Measurements from ENCODE around the gene MED13.

The MED13 gene, protein sequence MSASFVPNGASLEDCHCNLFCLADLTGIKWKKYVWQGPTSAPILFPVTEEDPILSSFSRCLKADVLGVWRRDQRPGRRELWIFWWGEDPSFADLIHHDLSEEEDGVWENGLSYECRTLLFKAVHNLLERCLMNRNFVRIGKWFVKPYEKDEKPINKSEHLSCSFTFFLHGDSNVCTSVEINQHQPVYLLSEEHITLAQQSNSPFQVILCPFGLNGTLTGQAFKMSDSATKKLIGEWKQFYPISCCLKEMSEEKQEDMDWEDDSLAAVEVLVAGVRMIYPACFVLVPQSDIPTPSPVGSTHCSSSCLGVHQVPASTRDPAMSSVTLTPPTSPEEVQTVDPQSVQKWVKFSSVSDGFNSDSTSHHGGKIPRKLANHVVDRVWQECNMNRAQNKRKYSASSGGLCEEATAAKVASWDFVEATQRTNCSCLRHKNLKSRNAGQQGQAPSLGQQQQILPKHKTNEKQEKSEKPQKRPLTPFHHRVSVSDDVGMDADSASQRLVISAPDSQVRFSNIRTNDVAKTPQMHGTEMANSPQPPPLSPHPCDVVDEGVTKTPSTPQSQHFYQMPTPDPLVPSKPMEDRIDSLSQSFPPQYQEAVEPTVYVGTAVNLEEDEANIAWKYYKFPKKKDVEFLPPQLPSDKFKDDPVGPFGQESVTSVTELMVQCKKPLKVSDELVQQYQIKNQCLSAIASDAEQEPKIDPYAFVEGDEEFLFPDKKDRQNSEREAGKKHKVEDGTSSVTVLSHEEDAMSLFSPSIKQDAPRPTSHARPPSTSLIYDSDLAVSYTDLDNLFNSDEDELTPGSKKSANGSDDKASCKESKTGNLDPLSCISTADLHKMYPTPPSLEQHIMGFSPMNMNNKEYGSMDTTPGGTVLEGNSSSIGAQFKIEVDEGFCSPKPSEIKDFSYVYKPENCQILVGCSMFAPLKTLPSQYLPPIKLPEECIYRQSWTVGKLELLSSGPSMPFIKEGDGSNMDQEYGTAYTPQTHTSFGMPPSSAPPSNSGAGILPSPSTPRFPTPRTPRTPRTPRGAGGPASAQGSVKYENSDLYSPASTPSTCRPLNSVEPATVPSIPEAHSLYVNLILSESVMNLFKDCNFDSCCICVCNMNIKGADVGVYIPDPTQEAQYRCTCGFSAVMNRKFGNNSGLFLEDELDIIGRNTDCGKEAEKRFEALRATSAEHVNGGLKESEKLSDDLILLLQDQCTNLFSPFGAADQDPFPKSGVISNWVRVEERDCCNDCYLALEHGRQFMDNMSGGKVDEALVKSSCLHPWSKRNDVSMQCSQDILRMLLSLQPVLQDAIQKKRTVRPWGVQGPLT (N-terminal part only)

GRCh38 chr17:62064791-62065563 lies at the start of gene MED13:
Gene MED13, minus strand, starts transcription at chr17:62065278. Its CDS starts 73 bp downstream, at chr17:62065205.
- DNase-seq (ENCODE audit: low spot score) = peak; percentile 14

GRCh38 chr17:62112229-62112628 lies 47.2 kb upstream of the MED13 start:
- DNase-seq (ENCODE audit: low spot score) = no peak

- DNase-seq (ENCODE audit: low spot score) = no peak
These were observed 46.6 kb upstream of the MED13 start for GRCh38 chr17:62111562-62112171.

DNA sequence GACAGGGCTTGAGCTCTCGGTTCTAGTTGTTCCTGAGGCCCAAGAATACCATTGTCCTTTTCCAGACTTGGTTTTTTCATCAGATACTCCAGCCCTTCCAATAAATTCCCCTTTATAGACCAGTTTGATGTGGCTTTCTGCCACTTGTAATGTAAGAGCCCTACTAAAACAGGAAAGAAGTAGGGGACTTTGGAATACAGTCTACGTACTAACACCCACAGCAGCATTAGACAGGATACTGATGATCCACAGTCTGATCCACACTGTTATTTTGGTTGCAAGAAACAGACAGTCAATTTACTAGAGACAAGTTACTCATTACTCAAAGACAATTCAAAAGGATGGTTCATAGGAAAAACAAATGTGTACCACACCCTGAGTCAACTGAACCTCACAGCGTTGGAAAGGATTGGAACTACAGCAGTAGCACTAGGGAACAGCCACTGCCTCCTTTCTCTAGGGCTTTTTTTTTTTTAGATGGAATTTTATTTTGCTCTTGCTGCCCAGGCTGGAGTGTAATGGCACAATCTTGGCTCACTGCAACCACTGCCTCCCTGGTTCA lies 45.9 kb upstream of the MED13 start:
- DNase-seq (ENCODE audit: low spot score) = no peak

DNA sequence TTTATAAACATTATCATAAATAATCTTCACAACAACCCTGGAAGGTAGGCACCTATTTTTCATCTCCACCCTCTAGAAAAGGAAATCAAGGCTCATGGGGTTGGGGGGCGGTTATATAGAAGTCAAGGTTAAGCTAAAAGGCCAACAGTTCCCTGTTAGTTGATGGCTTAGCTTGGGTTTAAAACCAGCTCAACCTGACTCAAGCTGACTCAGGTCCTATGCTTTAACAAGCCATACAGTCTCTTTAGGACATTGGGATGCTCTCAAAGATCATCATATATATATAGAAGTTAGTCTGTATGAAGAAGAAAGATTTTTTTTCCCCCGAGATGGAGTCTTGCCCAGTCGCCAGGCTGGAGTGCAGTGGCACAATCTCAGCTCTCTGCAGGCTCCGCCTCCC lies 44.8 kb upstream of the MED13 start:
- DNase-seq (ENCODE audit: low spot score) = no peak

GRCh38 chr17:62109378-62109902 lies 44.4 kb upstream of the MED13 start:
- DNase-seq (ENCODE audit: low spot score) = peak; percentile 56

DNA sequence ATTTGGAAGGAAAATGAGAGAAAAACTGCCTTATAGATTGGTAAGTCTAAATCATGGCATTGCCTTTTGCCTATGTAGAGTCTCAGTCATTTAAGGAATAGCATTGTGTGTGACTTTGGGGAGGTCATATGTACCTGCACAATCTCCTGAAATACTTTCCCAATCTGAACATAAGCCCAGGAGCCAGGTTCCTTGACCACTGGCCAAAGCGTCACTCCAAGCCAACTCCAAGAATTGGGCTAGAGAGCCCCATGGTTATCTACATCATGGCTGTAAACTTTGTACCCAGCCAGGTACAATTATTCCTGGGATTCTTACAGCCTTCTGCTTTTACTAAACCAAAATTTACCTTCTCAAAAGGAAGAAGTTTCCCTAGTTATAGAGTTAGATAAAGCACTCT lies 40.8 kb upstream of the MED13 start:
- no peak for DNase-seq (ENCODE audit: low spot score)

- DNase-seq (ENCODE audit: low spot score) = no peak
These were observed 40.3 kb upstream of the MED13 start for GRCh38 chr17:62105357-62105756.

- no peak for DNase-seq (ENCODE audit: low spot score)
These were observed 36.4 kb upstream of the MED13 start for GRCh38 chr17:62101515-62101914.

GRCh38 chr17:62101090-62101489 lies 36.0 kb upstream of the MED13 start:
- DNase-seq (ENCODE audit: low spot score) = no peak

GRCh38 chr17:62100055-62100454 lies 35.0 kb upstream of the MED13 start:
- no peak for DNase-seq (ENCODE audit: low spot score)

DNA sequence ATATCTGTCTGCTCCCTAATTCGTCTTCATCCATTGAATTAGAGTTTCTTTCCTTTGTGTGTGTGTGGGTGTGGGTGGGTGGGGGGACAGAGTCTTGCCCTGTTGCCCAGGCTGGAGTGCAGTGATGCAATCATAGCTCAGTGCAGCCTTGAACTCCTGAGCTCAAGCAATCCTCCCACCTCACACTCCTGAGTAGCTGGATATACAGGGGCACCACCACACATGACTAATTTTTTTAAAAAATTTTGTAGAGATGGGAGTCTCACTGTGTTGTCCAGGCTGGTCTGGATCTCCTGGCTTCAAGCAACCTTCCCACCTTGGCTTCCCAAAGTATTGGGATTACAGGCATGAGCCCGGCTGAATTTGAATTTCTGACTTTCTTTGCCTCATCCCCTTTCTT lies 34.5 kb upstream of the MED13 start:
- no peak for DNase-seq (ENCODE audit: low spot score)

DNA sequence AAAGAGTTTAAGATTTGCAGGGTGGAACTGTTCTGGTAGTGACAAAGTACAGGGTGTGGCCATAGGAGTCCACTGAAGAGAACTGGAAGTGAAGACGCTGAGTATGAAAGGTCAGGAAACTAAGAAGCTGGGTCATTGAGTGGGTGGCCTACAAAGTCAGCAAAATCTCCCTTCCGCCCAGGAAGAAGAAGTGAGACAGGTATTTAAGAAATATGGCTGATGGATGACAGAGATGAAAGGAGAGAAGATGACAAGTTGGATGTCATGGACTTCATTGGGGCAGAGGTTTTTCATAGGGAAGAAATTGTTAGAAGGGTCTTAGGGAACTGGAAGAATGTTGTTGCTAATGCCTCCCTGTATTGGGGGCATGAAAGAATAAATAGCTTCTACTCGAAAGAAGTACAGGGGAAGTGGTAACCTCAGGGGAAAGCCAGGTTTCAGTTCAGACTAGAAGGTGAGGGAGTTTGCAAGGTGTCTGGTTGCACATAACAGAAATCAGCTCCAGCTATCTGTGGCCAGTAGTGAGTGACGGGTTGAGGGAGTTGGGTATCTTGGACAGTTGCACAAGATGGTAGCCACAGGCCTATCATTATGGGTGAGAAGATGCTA lies 33.6 kb upstream of the MED13 start:
- no peak for DNase-seq (ENCODE audit: low spot score)

GRCh38 chr17:62096401-62096670 lies 31.3 kb upstream of the MED13 start:
- DNase-seq (ENCODE audit: low spot score) = no peak

GRCh38 chr17:62094175-62094574 lies 29.1 kb upstream of the MED13 start:
- no peak for DNase-seq (ENCODE audit: low spot score)

- no peak for DNase-seq (ENCODE audit: low spot score)
These were observed 28.4 kb upstream of the MED13 start for GRCh38 chr17:62093188-62094155.

DNA sequence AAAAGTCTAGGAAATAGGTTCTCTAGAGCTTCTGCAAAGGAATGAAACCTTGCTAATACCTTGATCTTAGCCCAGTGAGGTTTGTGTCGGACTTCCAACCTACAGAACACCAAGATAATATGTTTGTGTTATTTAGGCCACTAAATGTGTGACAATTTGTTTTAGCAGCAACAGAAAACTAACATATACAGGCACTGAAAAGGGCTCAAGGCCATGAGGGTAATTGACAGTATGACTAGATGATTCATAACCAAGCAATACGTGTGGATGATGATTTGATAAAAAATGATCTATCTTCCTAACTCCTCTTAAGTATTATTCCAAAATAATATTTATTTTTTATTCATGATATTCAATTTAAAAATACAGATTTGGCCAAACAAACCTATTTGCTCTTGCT lies 27.7 kb upstream of the MED13 start:
- DNase-seq (ENCODE audit: low spot score) = no peak

GRCh38 chr17:62091804-62092203 lies 26.7 kb upstream of the MED13 start:
- no peak for DNase-seq (ENCODE audit: low spot score)

GRCh38 chr17:62090868-62091267 lies 25.8 kb upstream of the MED13 start:
- DNase-seq (ENCODE audit: low spot score) = no peak

Data from cerebellar cortex (tissue), 1 donor.